ENCODE measurements around the gene CUEDC1. TPM values are rescaled to one million over a fixed set of nuclear protein-coding genes. Genes with fewer than 3 reads are reported as not detected.
A peak's percentile ranks its signal among the peaks of the same experiment; 100 is the strongest.
"Not testable (repeated sequence)": the region's sequence is repeated elsewhere in the genome, so short reads cannot be mapped to it uniquely, and the experiment has no call there.

Gene CUEDC1
- total RNA-seq, 1 experiment from 2014 or later = 53.5 TPM

DNA sequence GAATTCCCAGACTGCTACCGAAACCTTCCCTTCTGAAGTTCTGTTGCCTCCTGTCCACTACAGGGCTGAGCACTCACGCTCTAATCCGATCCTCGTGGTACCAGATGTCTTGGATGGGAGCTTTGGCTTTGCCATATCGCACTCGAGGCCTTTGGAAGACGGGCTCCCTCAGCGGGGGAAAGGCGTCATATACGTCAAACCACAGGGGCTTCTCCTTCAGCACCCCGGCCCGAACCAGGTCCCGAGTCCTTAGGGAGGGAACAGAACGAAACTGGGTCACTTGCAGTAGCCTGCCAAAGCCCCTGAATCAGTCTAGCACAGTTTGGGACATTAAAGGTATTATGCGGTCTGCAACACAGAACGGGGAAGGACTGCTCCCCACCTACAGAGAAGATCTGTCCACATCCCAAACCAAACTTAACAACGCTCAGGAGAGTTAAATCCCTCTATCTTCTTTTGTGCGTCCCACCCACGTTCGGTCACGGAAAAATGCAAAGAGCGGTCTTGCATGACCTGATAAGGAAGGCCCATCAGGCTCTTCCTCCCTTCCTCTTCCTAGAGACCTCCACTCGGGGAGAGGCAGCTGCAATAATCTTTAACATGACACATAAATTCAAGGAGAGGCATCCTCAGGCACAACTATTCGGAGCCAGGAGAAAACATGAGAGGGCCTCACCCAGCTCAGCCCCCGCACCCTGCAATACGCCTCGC lies 105.9 kb downstream of the CUEDC1 start:
- Histone ChIP-seq H3K4me3 (ENCODE audit: low read depth, low read length, poor library complexity, severe bottlenecking) (peak overlapping the region; percentile 85), H3K27me3 (replicated peaks; ENCODE audit: insufficient read depth, low read depth, low read length, poor library complexity) (no peaks in the 10 kb centered on the region), H3K36me3 (ENCODE audit: insufficient read depth, low read length, poor library complexity, severe bottlenecking) (peaks cover 7% of the 10 kb centered on the region), H3K4me1 (ENCODE audit: insufficient read depth, low read length, poor library complexity, severe bottlenecking) (peaks cover 17% of the 10 kb centered on the region), H3K27ac (ENCODE audit: low read depth, low read length, poor library complexity, severe bottlenecking) (peak overlapping the region; percentile 78), H3K9me3 (ENCODE audit: low read depth, low read length, poor library complexity, severe bottlenecking) (no peaks in the 10 kb centered on the region)
- no peak for TF ChIP-seq EZH2 (IDR thresholded peaks at IDR 0.05; ENCODE audit: borderline replicate concordance, low read depth, low read length, poor library complexity, severe bottlenecking)
- TF ChIP-seq, protein P1, sequence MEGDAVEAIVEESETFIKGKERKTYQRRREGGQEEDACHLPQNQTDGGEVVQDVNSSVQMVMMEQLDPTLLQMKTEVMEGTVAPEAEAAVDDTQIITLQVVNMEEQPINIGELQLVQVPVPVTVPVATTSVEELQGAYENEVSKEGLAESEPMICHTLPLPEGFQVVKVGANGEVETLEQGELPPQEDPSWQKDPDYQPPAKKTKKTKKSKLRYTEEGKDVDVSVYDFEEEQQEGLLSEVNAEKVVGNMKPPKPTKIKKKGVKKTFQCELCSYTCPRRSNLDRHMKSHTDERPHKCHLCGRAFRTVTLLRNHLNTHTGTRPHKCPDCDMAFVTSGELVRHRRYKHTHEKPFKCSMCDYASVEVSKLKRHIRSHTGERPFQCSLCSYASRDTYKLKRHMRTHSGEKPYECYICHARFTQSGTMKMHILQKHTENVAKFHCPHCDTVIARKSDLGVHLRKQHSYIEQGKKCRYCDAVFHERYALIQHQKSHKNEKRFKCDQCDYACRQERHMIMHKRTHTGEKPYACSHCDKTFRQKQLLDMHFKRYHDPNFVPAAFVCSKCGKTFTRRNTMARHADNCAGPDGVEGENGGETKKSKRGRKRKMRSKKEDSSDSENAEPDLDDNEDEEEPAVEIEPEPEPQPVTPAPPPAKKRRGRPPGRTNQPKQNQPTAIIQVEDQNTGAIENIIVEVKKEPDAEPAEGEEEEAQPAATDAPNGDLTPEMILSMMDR (conservative IDR thresholded peaks at IDR 0.05; ENCODE audit: low read depth, low read length) = no peak
- ChIA-PET CTCF (interaction anchor here (1.2 to 2.1 kb wide), 2 partner anchors 16 to 151 kb away, joined by 4 to 11 read pairs; no protein-coding TSS in a partner anchor), POLR2A (ENCODE audit: low non-redundant PET) (interaction anchor here (1.2 kb wide), 1 partner anchor 234 kb away, joined by 6 read pairs; the partner anchor contains the start of gene DYNLL2)
- intact Hi-C loops (cut with micrococcal nuclease; ENCODE audit: unreplicated experiment) = no loop called here
- DNase-seq (ENCODE audit: low spot score) = no peak
- BruUV-seq (replicated peaks) = TSS peak; percentile 69

DNA sequence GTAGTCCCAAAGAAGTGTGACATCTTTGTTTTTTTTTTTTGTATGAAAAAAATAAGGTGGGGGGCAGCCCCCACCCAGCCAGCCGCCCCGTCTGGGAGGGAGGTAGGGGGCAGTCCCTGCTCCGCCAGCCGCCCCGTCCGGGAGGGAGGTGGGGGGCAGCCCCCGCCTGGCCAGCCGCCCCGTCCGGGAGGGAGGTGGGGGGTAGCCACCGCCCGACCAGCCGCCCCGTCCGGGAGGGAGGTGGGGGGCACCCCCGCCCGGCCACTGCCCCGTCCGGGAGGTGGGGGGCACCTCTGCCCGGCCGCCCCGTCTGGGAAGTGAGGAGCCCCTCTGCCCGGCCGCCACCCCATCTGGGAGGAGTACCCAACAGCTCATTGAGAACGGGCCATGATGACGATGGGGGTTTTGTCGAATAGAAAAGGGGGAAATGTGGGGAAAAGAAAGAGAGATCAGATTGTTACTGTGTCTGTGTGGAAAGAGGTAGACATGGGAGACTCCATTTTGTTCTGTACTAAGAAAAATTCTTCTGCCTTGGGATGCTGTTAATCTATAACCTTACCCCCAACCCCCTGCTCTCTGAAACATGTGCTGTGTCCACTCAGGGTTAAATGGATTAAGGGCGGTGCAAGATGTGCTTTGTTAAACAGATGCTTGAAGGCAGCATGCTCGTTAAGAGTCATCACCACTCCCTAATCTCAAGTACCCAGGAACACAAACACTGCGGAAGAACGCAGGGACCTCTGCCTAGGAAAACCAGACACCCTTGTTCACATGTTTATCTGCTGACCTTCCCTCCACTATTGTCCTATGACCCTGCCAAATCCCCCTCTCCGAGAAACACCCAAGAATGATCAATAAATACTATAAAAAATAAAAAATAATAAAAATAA lies 108.9 kb downstream of the CUEDC1 start:
- BruUV-seq (replicated peaks); H3K27me3 ChIP-seq (replicated peaks; ENCODE audit: insufficient read depth, low read depth, low read length, poor library complexity); H3K4me3 ChIP-seq (ENCODE audit: low read depth, low read length, poor library complexity, severe bottlenecking); POLR2A ChIA-PET (ENCODE audit: low non-redundant PET); H3K9me3 ChIP-seq (ENCODE audit: low read depth, low read length, poor library complexity, severe bottlenecking); H3K27ac ChIP-seq (ENCODE audit: low read depth, low read length, poor library complexity, severe bottlenecking); DNase-seq (ENCODE audit: low spot score); intact Hi-C loops (cut with micrococcal nuclease; ENCODE audit: unreplicated experiment): not testable (repeated sequence)
- CTCF ChIA-PET = interaction anchor here (0.5 kb wide), 1 partner anchor 733 kb away, joined by 16 read pairs; no protein-coding TSS in a partner anchor
- peaks cover 10% of the 10 kb centered on the region for H3K36me3 ChIP-seq (ENCODE audit: insufficient read depth, low read length, poor library complexity, severe bottlenecking)
- peaks cover 20% of the 10 kb centered on the region for H3K4me1 ChIP-seq (ENCODE audit: insufficient read depth, low read length, poor library complexity, severe bottlenecking)

DNA sequence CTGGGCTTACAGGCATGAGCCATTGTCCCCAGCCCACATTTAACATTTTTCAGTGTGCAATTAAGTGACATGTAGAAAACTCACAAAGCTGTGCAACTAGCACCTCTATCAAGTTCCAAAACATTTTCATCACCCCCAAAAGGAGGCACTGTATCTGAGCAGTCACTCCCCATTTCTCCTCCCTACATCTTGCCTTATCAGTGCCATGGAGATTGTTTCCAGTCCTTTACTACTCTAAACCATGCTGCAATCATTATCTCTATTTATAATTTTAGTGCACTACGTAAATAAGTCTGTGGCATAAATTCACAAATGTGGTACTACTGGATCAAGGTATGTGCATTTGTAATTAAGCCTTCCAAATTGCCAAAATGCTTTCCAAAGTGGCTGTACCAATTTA lies 112.9 kb downstream of the CUEDC1 start:
- no peak for TF ChIP-seq EZH2 (IDR thresholded peaks at IDR 0.05; ENCODE audit: borderline replicate concordance, low read depth, low read length, poor library complexity, severe bottlenecking)
- TF ChIP-seq, protein P1 (conservative IDR thresholded peaks at IDR 0.05; ENCODE audit: low read depth, low read length) = no peak
- no peak for DNase-seq (ENCODE audit: low spot score)
- no TSS peak for BruUV-seq (replicated peaks)
- Histone ChIP-seq H3K9me3 (ENCODE audit: low read depth, low read length, poor library complexity, severe bottlenecking) (no peaks in the 10 kb centered on the region), H3K27me3 (replicated peaks; ENCODE audit: insufficient read depth, low read depth, low read length, poor library complexity) (no peaks in the 10 kb centered on the region), H3K4me1 (ENCODE audit: insufficient read depth, low read length, poor library complexity, severe bottlenecking) (peaks cover 10% of the 10 kb centered on the region), H3K36me3 (ENCODE audit: insufficient read depth, low read length, poor library complexity, severe bottlenecking) (peaks cover 34% of the 10 kb centered on the region), H3K4me3 (ENCODE audit: low read depth, low read length, poor library complexity, severe bottlenecking) (no peak overlapping the region), H3K27ac (ENCODE audit: low read depth, low read length, poor library complexity, severe bottlenecking) (no peak overlapping the region)
- CTCF ChIA-PET = no interaction called here
- POLR2A ChIA-PET (ENCODE audit: low non-redundant PET) = no interaction called here
- intact Hi-C loops (cut with micrococcal nuclease; ENCODE audit: unreplicated experiment) = no loop called here
